HCT116 (cell line): ENCODE results near the gene ERICH3. TPM values are rescaled to one million over a fixed set of nuclear protein-coding genes. Genes with fewer than 3 reads are reported as not detected.

ENCODE experiments used
- ATAC-seq: fragments of 200-7000 bp; cut with Tn5 transposase; 2 replicates; pipeline ENCODE4 v1.9.1; 2020; ENCODE audit warnings: mild to moderate bottlenecking, moderate library complexity
- BruUV-seq: library from RNA; stranded (reverse); fragments of 400-500 nt; replicated peaks from 2 replicates; lab custom pipeline; 2021; lab: Mats Ljungman, UMichigan
- CTCF ChIA-PET: fragments of 300-600 bp; sonication (Branson Sonifier 250); formaldehyde crosslinking; loops from one replicate; lab custom pipeline; 2021; ENCODE audit warnings: antibody characterized with exemption; lab: Charles Lee
- POLR2A ChIA-PET: fragments of 300-600, 350-600 bp; sonication (Branson Sonifier 250); formaldehyde crosslinking; loops from one replicate; lab custom pipeline; 2021; ENCODE audit warnings: antibody characterized with exemption; lab: Charles Lee
- RAD21 ChIA-PET, 2 experiments: fragments of 300-600 bp; sonication (Branson Sonifier 250); formaldehyde crosslinking; loops; one replicate each; lab custom pipeline; 2023; ENCODE audit warnings: low total read pairs in 2 of 2; ENCODE audit not compliant: uncharacterized antibody in 2 of 2, unreplicated experiment in 2 of 2, low non-redundant PET in 1 of 2; lab: Charles Lee
- DNase-seq: peaks from one replicate; pipeline ENCODE4 v3.0.0-alpha.2; 2010; ENCODE audit warnings: low read depth, low spot score
- H2AFZ ChIP-seq: fragments of 200-600 bp; shearing (Covaris generic), sonication (generic); 2 replicates; pipeline ENCODE4 v1.6.1; 2017; ENCODE audit warnings: low read depth, mixed run types, mixed read lengths, antibody characterized with exemption, low read length; ENCODE audit not compliant: poor library complexity, severe bottlenecking
- H3K27ac ChIP-seq: 2 replicates; pipeline ENCODE4 v1.5.1; 2012; ENCODE audit warnings: low read depth, low read length
- H3K27me3 ChIP-seq: fragments of 200-600 bp; sonication (generic); 2 replicates; pipeline ENCODE4 v1.6.1; 2016; ENCODE audit warnings: mixed run types, low read length, mixed read lengths; ENCODE audit not compliant: insufficient read depth
- H3K36me3 ChIP-seq, 2 experiments: fragments of 200-500 bp in 1 of 2; fragments of 200-600 bp in 1 of 2; sonication (Bioruptor generic) in 1 of 2; sonication (generic) in 1 of 2; 2 replicates each; pipeline versions ENCODE4 v1.5.1 to v1.6.1; 2014 to 2016; ENCODE audit warnings: low read length in 2 of 2, inconsistent platforms in 1 of 2, mixed read lengths in 1 of 2, mixed run types in 1 of 2; ENCODE audit not compliant: insufficient read depth in 2 of 2, control insufficient read depth in 1 of 2
- H3K4me1 ChIP-seq, 2 experiments: fragments of 200-600 bp in 1 of 2; sonication (generic) in 1 of 2; 2 replicates each; pipeline versions ENCODE4 v1.5.1 to v1.6.1; 2012 to 2017; ENCODE audit warnings: low read length in 2 of 2, inconsistent platforms in 1 of 2, mild to moderate bottlenecking in 1 of 2, mixed read lengths in 1 of 2, mixed run types in 1 of 2, moderate library complexity in 1 of 2; ENCODE audit not compliant: insufficient read depth in 2 of 2, control insufficient read depth in 1 of 2
- H3K4me2 ChIP-seq: fragments of 200-600 bp; sonication (generic); 2 replicates; pipeline ENCODE4 v1.6.1; 2017; ENCODE audit warnings: mixed run types, low read length, mixed read lengths
- H3K4me3 ChIP-seq, 2 experiments: fragments of 200-600 bp in 1 of 2; sonication (generic) in 1 of 2; replicated peaks in 1 of 2; 2 replicates each; pipeline ENCODE4 v1.5.1; 2011 to 2016; ENCODE audit warnings: low read length in 2 of 2, control low read depth in 1 of 2, low read depth in 1 of 2, mild to moderate bottlenecking in 1 of 2, mixed read lengths in 1 of 2, mixed run types in 1 of 2
- H3K79me2 ChIP-seq: fragments of 200-600 bp; sonication (generic); 2 replicates; pipeline ENCODE4 v1.6.1; 2017; ENCODE audit warnings: mild to moderate bottlenecking, mixed run types, low read length, moderate library complexity, mixed read lengths; ENCODE audit not compliant: insufficient read depth
- H3K9ac ChIP-seq: fragments of 200-600 bp; sonication (generic); 2 replicates; pipeline ENCODE4 v1.6.1; 2016; ENCODE audit warnings: low read length, mixed read lengths
- H3K9me2 ChIP-seq: fragments of 200-600 bp; sonication (generic), shearing (Covaris generic); 2 replicates; pipeline ENCODE4 v1.6.1; 2017; ENCODE audit warnings: mixed run types, mild to moderate bottlenecking, moderate library complexity; ENCODE audit not compliant: insufficient read depth
- H3K9me3 ChIP-seq, 2 experiments: fragments of 200-500 bp in 1 of 2; fragments of 200-600 bp in 1 of 2; sonication (Bioruptor generic) in 1 of 2; sonication (generic) in 1 of 2; 2 replicates each; pipeline ENCODE4 v1.6.1; 2014 to 2017; ENCODE audit warnings: low read length in 2 of 2, mixed read lengths in 2 of 2, inconsistent platforms in 1 of 2, low read depth in 1 of 2, mild to moderate bottlenecking in 1 of 2, mixed run types in 1 of 2, moderate library complexity in 1 of 2; ENCODE audit not compliant: control insufficient read depth in 1 of 2, insufficient read depth in 1 of 2
- H4K20me1 ChIP-seq: fragments of 200-600 bp; sonication (generic), shearing (Covaris generic); 2 replicates; pipeline ENCODE4 v1.6.1; 2017; ENCODE audit warnings: mixed run types, mild to moderate bottlenecking, moderate library complexity; ENCODE audit not compliant: insufficient read depth
- CBX3 ChIP-seq: IDR thresholded peaks from 2 replicates; pipeline ENCODE4 v1.6.1; 2012; ENCODE audit warnings: low read depth
- EZH2phosphoT487 ChIP-seq: fragments of 200-600 bp; IDR thresholded peaks from 2 replicates; pipeline ENCODE4 v1.6.1; 2018; ENCODE audit warnings: antibody characterized with exemption, borderline replicate concordance
- FOSL1 ChIP-seq: IDR thresholded peaks from 2 replicates; pipeline ENCODE4 v1.6.1; 2012; ENCODE audit warnings: low read depth
- POLR2A ChIP-seq: IDR thresholded peaks from 2 replicates; pipeline ENCODE4 v1.7.0; 2011; ENCODE audit warnings: borderline replicate concordance; ENCODE audit not compliant: insufficient read depth, insufficient read length; ENCODE audit errors: extremely low read depth
- RAD21 ChIP-seq: IDR thresholded peaks from 2 replicates; pipeline ENCODE4 v1.6.1; 2012; ENCODE audit warnings: low read depth, mild to moderate bottlenecking
- SP1 ChIP-seq: IDR thresholded peaks from 2 replicates; pipeline ENCODE4 v1.6.1; 2012; ENCODE audit warnings: low read depth
- SRF ChIP-seq: IDR thresholded peaks from 2 replicates; pipeline ENCODE4 v1.6.1; 2012; ENCODE audit warnings: low read depth
- TCF7L2 ChIP-seq: IDR thresholded peaks from 2 replicates; pipeline ENCODE4 v1.7.0; 2011; ENCODE audit warnings: borderline replicate concordance, inconsistent platforms; ENCODE audit not compliant: insufficient read depth, insufficient read length; ENCODE audit errors: extremely low read depth
- YY1 ChIP-seq: IDR thresholded peaks from 2 replicates; pipeline ENCODE4 v1.6.1; 2011; ENCODE audit warnings: low read length, low read depth, moderate library complexity, mild to moderate bottlenecking; ENCODE audit not compliant: insufficient replicate concordance; ENCODE audit errors: extremely low read depth
- intact Hi-C: fragments of 100-400 bp; cut with micrococcal nuclease; formaldehyde crosslinking; loops from 2 replicates; pipeline ENCODE4 v1.10.0; 2022
- total RNA-seq: library from RNA; stranded (reverse); gene quantifications from one replicate; pipeline ENCODE4 v1.2.1, GENCODE V29; 2021; ENCODE audit not compliant: unreplicated experiment
- TF ChIP-seq, protein P1 (sequence below): IDR thresholded peaks from 2 replicates; pipeline ENCODE4 v1.6.1; 2012; ENCODE audit warnings: low read depth

Gene ERICH3
- total RNA-seq, 1 experiment from 2014 or later: not detected

GRCh38 chr1:74530892-74531291 lies 142.7 kb downstream of the ERICH3 start:
- intact Hi-C loops: no loop called here
- Histone ChIP-seq H3K36me3 (no peaks in the 10 kb centered on the region), H4K20me1 (no peaks in the 10 kb centered on the region), H3K4me1 (no peaks in the 10 kb centered on the region), H3K9me3 (no peaks in the 10 kb centered on the region), H3K4me2 (no peak overlapping the region), H3K27ac (no peak overlapping the region), H2AFZ (no peak overlapping the region), H3K4me3 (no peak overlapping the region), H3K79me2 (no peaks in the 10 kb centered on the region), H3K9me2 (no peaks in the 10 kb centered on the region), H3K27me3 (no peaks in the 10 kb centered on the region), H3K9ac (no peak overlapping the region)
- ATAC-seq (no peak), DNase-seq (no peak)
- TF ChIP-seq, protein P1, sequence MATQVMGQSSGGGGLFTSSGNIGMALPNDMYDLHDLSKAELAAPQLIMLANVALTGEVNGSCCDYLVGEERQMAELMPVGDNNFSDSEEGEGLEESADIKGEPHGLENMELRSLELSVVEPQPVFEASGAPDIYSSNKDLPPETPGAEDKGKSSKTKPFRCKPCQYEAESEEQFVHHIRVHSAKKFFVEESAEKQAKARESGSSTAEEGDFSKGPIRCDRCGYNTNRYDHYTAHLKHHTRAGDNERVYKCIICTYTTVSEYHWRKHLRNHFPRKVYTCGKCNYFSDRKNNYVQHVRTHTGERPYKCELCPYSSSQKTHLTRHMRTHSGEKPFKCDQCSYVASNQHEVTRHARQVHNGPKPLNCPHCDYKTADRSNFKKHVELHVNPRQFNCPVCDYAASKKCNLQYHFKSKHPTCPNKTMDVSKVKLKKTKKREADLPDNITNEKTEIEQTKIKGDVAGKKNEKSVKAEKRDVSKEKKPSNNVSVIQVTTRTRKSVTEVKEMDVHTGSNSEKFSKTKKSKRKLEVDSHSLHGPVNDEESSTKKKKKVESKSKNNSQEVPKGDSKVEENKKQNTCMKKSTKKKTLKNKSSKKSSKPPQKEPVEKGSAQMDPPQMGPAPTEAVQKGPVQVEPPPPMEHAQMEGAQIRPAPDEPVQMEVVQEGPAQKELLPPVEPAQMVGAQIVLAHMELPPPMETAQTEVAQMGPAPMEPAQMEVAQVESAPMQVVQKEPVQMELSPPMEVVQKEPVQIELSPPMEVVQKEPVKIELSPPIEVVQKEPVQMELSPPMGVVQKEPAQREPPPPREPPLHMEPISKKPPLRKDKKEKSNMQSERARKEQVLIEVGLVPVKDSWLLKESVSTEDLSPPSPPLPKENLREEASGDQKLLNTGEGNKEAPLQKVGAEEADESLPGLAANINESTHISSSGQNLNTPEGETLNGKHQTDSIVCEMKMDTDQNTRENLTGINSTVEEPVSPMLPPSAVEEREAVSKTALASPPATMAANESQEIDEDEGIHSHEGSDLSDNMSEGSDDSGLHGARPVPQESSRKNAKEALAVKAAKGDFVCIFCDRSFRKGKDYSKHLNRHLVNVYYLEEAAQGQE: no peak
- TF ChIP-seq EZH2phosphoT487: no peak
- TF ChIP-seq SRF: no peak
- no peak for TF ChIP-seq POLR2A
- no peak for TF ChIP-seq FOSL1
- TF ChIP-seq TCF7L2: no peak
- no peak for TF ChIP-seq SP1
- TF ChIP-seq YY1: no peak
- no peak for TF ChIP-seq RAD21
- TF ChIP-seq CBX3: no peak
- no TSS peak for BruUV-seq
- RAD21 ChIA-PET: no interaction called here
- CTCF ChIA-PET: no interaction called here
- POLR2A ChIA-PET: no interaction called here
